Measurements from ENCODE around the gene OR10V1.

OR10V1 gene

GRCh38 chr11:59678118-59678812 lies 35.4 kb downstream of the OR10V1 start:
- Histone ChIP-seq H3K4me3 (ENCODE audit: low read depth in 1 of 2, low read length in 2 of 2) (no peak overlapping the region), H3K9ac (ENCODE audit: low read depth, low read length) (no peak overlapping the region), H3K4me1 (ENCODE audit: insufficient read depth, low read length) (no peaks in the 10 kb centered on the region), H3K27ac (ENCODE audit: low read length) (no peak overlapping the region), H4K20me1 (ENCODE audit: insufficient read depth, low read length) (no peaks in the 10 kb centered on the region), H3K27me3 (ENCODE audit: insufficient read depth, low read length, poor library complexity) (no peaks in the 10 kb centered on the region), H3K9me3 (ENCODE audit: insufficient read depth, low read length, severe bottlenecking) (no peaks in the 10 kb centered on the region), H2AFZ (ENCODE audit: low read depth, low read length) (no peak overlapping the region), H3K4me2 (ENCODE audit: insufficient read depth, low read length) (no peak overlapping the region), H3K79me2 (ENCODE audit: insufficient read depth, low read length) (no peaks in the 10 kb centered on the region), H3K36me3 (ENCODE audit: insufficient read depth, low read length) (no peaks in the 10 kb centered on the region)
- DNase-seq: no peak
- ATAC-seq (ENCODE audit: insufficient read depth, low read depth): no peak
- TF ChIP-seq CTCF (IDR thresholded peaks at IDR 0.05; ENCODE audit: borderline replicate concordance, extremely low read depth, low read length, poor library complexity, severe bottlenecking): peak; percentile 3
- TF ChIP-seq EZH2 (IDR thresholded peaks at IDR 0.05; ENCODE audit: borderline replicate concordance, low read depth, low read length, severe bottlenecking): no peak

GRCh38 chr11:59676205-59676604 lies 37.4 kb downstream of the OR10V1 start:
- TF ChIP-seq EZH2 (IDR thresholded peaks at IDR 0.05; ENCODE audit: borderline replicate concordance, low read depth, low read length, severe bottlenecking) (no peak), CTCF (IDR thresholded peaks at IDR 0.05; ENCODE audit: borderline replicate concordance, extremely low read depth, low read length, poor library complexity, severe bottlenecking) (no peak)
- Histone ChIP-seq H4K20me1 (ENCODE audit: insufficient read depth, low read length) (no peaks in the 10 kb centered on the region), H3K79me2 (ENCODE audit: insufficient read depth, low read length) (no peaks in the 10 kb centered on the region), H3K27ac (ENCODE audit: low read length) (no peak overlapping the region), H3K9ac (ENCODE audit: low read depth, low read length) (no peak overlapping the region), H3K4me3 (ENCODE audit: low read depth in 1 of 2, low read length in 2 of 2) (no peak overlapping the region), H3K4me2 (ENCODE audit: insufficient read depth, low read length) (no peak overlapping the region), H2AFZ (ENCODE audit: low read depth, low read length) (no peak overlapping the region), H3K4me1 (ENCODE audit: insufficient read depth, low read length) (no peaks in the 10 kb centered on the region), H3K36me3 (ENCODE audit: insufficient read depth, low read length) (no peaks in the 10 kb centered on the region), H3K9me3 (ENCODE audit: insufficient read depth, low read length, severe bottlenecking) (no peaks in the 10 kb centered on the region), H3K27me3 (ENCODE audit: insufficient read depth, low read length, poor library complexity) (no peaks in the 10 kb centered on the region)
- ATAC-seq (ENCODE audit: insufficient read depth, low read depth) (no peak), DNase-seq (no peak)

- H3K9me3 ChIP-seq (ENCODE audit: insufficient read depth, low read length, severe bottlenecking): no peaks in the 10 kb centered on the region
- H3K4me3 ChIP-seq (ENCODE audit: low read depth in 1 of 2, low read length in 2 of 2): no peak overlapping the region
- DNase-seq: no peak
- peaks cover 12% of the 10 kb centered on the region for H3K4me1 ChIP-seq (ENCODE audit: insufficient read depth, low read length)
- H3K36me3 ChIP-seq (ENCODE audit: insufficient read depth, low read length): no peaks in the 10 kb centered on the region
- no peak overlapping the region for H2AFZ ChIP-seq (ENCODE audit: low read depth, low read length)
- H3K4me2 ChIP-seq (ENCODE audit: insufficient read depth, low read length): no peak overlapping the region
- no peaks in the 10 kb centered on the region for H3K27me3 ChIP-seq (ENCODE audit: insufficient read depth, low read length, poor library complexity)
- no peaks in the 10 kb centered on the region for H4K20me1 ChIP-seq (ENCODE audit: insufficient read depth, low read length)
- H3K27ac ChIP-seq (ENCODE audit: low read length): no peak overlapping the region
- H3K9ac ChIP-seq (ENCODE audit: low read depth, low read length): no peak overlapping the region
- TF ChIP-seq EZH2 (IDR thresholded peaks at IDR 0.05; ENCODE audit: borderline replicate concordance, low read depth, low read length, severe bottlenecking) (no peak), CTCF (IDR thresholded peaks at IDR 0.05; ENCODE audit: borderline replicate concordance, extremely low read depth, low read length, poor library complexity, severe bottlenecking) (no peak)
- ATAC-seq (ENCODE audit: insufficient read depth, low read depth): no peak
- H3K79me2 ChIP-seq (ENCODE audit: insufficient read depth, low read length): peaks cover 6% of the 10 kb centered on the region
These were observed 39.4 kb downstream of the OR10V1 start for GRCh38 chr11:59674291-59674690.
